GM19468 (cell line): ENCODE data around the gene OR2A25.
"Not testable (repeated sequence)": the region's sequence is repeated elsewhere in the genome, so short reads cannot be mapped to it uniquely, and the experiment has no call there.

Experiments used
- ATAC-seq: cut with Tn5 transposase; IDR thresholded peaks from one replicate; pipeline ENCODE4 v1.9.1; 2021; ENCODE audit warnings: mild to moderate bottlenecking, moderate library complexity, moderate number of reproducible peaks; ENCODE audit not compliant: unreplicated experiment; ENCODE audit errors: extremely low read depth

Gene OR2A25, protein sequence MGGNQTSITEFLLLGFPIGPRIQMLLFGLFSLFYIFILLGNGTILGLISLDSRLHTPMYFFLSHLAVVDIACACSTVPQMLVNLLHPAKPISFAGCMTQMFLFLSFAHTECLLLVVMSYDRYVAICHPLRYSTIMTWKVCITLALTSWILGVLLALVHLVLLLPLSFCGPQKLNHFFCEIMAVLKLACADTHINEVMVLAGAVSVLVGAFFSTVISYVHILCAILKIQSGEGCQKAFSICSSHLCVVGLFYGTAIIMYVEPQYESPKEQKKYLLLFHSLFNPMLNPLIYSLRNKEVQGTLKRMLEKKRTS

DNA sequence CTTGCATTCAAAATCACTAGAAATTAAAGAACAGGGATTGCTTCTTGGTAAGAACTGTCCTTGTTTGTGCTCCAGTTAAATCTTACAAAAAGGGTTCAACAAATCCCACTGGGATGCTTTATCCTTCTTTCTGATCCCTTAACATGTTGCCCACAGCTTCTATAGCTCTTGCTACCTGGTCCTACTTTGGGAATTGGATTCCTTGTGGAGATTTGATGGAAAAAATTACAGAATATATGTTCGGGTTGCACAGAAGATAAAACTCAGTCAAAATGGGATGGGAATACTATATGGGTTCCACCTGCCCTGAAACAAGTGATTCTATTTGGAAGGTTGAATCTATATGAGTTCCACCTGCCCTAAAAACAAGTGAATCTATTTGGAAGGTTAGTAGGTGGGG lies at the start of gene OR2A25:
Gene OR2A25, plus strand, starts transcription at position 301 of the 400 bp plus-strand sequence. CDS start 4,409 bp downstream, outside the sequence.
- no peak for ATAC-seq

DNA sequence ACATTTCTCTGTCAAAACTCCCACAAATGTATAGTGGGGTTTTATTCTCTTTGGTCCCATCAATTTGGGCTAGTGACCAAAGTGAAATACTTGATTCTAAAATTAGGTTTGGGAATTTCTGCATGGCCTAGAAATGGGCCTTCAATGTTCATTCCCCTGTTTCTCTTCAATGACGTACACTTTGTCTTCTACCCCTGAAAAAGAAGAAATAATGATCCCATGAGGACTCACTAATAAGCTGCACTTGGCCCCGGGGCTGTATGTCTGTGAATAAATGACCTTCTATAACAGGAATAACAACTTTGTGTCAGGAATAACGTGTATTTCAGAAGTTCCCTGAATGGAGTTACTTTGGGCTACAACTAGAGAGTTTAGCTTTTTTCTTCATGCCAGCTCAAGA lies 49.3 kb upstream of the OR2A25 start:
- no peak for ATAC-seq

DNA sequence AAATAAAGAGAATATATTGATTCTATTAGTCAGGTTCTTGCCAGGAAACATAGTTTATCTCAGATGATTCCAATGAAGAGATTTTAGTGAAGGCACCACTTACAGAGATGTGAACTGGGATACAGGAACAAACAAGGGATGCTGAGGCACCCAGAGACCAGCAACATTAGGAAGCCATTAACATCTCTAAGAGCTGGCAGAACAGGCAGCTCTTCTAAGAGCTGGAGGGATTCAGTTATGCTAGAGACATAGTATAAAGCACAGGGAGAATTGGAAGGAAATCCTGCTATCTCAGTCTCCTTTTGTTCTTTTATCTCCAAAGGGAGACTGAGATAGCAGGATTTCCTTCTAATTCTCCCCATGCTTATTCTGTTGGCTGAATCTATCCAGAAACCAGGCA lies 47.4 kb upstream of the OR2A25 start:
- no peak for ATAC-seq

DNA sequence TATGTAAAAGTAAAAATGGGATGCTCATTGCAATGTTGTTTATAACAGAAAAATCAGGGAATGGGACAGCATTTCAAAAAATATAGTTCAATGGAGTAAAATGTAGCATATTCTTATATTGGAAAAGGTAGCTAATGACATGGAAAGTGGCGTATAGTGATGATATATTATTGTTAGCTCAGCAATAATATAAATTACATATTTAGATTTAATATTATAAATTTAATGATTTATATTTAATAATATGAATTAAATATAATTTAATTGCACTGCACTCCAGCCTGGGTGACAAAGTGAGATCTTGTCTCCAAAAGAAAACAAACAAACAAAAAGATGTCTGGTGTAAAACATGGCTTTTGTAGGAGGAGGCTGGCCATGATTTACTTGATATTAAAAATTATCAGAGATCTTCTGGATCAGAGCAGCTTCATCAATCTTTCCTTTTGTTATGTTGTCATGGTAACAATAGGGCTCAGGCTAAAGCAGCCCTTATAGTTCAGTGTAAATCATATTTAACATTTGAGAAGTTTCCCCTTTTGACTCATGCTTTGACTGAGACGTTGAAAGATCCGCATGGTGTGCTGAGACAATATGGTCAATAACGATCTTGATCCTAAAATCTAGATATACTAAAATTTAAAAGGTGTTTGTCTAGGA lies 46.3 kb upstream of the OR2A25 start:
- no peak for ATAC-seq

DNA sequence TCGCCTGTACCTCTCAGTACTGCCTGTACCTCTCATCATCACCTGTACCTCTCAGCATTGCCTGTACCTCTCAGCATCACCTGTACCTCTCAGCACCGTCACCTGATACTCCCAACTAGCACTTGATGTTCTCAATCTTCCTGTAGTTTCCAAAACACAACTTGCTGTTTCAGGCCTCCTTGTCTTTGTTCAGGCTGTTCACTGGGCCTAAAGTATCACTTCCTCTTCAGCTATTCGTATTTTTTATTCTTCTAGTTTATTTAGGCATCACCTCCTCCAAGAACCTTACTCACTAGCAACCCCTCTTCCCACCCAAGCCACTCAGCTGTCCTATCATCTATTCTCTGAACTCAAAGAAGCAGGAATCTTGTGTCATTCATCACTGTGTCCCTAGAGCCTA lies 45.4 kb upstream of the OR2A25 start:
- no peak for ATAC-seq

DNA sequence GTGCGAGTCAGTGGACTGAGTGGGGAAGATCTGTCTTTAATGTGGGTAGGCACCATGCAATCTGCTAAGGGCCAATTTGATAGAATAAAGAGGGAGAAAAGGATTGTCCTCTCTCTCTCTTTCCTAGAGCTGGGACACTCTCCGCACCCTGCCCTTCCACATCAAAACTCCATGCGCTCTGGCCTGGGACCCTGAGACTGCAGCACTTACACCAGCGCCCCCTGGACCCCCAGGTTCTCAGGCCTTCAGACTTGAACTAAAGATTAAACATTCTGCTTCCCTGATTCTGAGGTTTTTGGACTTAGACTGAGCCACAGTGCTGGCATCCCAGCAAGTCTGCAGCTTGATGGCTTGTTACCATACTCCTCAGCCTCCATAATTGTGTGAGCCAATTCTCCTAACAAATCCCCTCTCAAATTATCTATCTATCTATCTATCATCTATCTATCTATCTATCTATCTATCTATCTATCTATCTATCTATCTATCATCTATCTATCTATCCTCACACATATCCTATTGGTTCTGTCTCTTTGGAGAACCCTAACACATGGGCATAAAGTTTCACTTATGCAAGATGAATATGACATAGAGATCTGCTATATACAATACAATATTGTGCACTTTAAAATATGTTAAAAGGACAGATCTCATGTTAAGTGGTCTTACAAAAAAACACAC lies 43.3 kb upstream of the OR2A25 start:
- ATAC-seq, result no peak

DNA sequence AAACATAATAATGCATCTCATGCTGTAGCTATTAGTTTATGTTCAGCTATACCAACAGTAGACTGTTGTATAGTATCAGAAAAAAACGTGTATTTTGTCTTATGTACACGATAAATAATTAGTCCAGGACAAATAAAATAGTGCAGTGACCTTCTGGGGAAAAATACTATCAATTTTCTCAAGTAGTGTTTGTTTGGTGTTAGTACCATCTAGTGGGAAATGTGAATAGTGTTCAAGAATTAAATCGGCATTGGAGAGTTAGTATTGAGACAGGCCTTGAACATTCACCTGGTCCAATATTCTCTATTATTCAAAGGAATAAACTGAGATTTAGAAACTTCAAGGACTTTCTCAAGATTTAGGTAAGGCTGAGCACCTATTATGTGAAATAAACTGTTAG lies 42.5 kb upstream of the OR2A25 start:
- no peak for ATAC-seq

DNA sequence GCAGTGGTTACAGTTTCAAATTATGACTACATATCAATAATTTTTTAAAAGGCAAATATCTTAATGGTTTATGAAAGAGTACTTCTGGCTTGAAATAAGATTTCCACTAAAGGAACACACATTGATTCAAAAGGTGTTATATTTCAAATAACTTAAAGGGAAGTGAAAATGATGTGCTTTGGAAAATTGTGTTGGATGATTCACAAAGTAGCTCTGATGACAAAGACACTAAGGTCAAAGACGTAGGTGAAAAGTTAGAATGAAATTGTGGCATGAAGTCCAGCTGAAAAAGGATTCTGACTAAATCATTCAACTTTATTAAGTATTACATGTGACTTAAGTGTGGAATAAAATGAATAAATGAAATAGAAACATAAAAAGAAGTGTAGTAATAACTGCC lies 41.6 kb upstream of the OR2A25 start:
- ATAC-seq, result no peak

DNA sequence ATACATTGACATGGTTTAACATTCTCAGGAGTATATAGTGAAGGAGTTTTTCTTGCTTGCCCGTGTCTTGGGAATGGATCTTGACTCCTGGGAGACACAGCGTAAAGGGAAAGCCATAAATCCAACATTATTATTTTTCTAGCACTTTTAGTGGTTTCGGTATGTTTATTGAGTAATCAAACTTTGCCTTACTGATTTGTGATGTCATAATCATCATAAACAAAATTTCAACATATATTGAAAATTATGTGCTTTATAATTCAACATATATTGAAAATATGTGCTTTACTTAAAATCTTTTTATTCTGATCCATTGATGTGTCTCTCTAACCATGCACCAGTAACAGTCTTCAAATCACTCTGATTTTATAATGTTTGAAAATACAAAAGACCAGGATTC lies 41.1 kb upstream of the OR2A25 start:
- ATAC-seq, result no peak

DNA sequence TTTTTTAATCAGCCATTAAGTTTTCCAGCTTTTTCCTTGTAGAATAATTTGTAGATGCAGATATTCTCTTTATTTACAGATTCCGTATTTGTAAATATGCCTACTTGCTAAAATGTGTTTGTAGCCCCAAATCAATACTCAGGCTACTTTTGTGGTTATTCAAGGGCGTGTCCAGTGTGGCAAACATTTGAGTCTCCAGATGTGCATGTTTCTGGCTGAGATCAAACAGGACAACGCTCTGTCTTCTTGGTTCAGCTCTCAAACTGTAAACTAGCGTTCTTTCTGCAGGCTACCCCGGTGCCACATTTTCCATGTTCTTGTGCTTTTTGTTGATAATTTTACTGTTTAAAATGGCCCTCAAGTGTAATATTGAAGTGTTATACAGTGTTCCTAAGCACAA lies 37.1 kb upstream of the OR2A25 start:
- no peak for ATAC-seq

DNA sequence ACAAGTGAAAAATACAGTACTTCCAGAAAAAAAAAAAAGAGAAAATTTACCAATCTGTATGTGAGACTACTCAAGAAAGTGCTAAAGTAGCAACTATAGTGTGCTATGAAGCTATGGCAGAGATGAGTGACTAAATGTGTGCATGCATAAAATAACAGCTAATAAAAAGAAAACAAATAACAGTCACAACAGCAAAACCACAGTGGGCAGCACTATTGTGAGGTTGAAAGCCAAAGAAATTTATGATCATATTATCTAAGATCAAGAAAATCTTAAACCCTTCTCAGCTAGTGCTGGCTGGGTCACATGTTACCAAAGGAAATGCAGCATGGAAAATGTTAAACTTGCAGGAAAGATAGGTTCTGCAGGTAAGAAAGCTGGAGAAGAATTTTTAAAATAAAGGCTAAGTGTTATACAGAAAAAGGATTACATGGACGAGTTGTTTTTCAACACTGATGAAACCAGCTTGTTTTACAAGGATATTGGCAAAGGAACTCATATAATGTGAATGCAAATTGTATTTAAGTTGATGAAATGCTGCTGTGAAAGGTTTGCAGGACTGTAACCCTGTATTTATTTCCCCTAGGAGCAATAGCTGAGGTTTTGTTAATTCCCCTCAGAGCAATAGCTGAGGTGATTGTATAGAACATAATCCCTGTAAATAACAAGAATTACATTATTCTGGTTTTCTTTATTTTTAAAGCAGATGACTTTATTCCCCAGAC lies 36.5 kb upstream of the OR2A25 start:
- no peak for ATAC-seq

DNA sequence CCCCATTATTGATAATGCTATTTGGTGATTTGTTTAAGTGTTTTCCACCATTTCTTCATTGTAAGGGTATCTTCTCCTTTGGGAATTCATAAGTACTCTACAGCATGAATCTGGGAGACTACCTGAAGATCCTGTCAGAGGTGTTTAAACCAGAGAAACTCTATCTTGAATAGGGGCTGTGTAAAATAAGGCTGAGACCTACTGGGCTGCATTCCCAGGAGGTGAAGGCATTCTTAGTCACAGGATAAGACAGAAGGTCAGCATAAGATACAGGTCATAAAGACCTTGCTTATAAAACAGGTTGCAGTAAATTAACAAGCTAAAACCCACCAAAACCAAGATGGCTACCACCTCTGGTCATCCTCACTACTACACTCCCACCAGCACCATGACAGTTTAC lies 34.2 kb upstream of the OR2A25 start:
- ATAC-seq, result no peak

DNA sequence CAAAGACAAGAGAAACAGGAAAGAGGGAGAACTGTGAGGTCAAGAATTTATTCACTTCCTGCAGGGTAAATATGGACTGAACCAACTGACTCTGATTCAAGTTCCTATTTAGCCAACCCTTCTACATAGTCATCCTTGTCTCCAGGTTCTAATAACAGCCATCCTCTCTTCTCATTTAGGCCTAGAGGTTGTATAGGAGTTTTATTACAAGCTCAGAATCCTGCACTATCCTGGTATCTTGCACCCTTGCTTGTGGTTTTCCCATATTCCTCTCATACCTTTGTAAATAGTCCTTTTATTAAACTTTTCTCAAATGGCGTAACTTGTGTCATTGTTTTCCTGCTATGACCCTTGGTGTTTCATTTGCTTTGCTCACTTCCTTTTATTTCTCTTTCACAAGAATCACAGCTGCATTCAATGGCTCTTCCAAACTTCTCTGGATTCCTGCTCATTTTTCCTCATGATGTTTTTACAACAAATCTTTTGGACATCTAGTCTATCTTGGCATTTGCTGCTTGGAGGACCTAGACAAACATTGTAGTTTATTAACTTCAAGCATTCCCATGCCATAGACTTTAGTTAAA lies 33.2 kb upstream of the OR2A25 start:
- ATAC-seq, result no peak

DNA sequence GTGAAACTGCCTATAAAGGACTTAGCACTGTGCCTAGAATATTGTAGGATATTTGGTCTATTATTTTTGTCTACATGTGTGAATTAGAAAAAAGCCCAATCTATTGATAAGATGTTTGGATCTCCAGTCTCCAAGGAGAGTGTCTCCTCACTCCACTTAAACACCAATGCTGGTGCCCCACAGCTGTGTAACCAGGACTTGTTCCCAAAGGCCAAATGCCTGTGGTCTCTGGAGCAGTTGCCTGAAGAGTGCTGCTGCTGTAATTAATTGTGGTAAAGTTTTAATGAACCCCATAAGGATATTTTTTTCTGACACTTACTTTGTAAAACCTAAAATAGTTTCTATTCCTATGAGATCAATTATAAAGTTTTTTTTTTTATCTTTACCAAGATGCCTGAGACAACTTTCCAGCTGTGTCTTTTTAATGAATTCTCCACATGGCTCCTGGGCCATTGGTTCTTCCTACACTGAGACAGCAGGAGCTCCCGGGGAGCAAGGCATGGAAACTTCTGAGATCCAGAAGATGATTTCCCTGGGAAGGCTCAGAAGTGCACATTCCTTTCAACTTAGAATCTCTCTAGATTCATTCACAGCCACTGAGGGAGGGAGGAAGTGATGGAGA lies 32.1 kb upstream of the OR2A25 start:
- ATAC-seq, result no peak

DNA sequence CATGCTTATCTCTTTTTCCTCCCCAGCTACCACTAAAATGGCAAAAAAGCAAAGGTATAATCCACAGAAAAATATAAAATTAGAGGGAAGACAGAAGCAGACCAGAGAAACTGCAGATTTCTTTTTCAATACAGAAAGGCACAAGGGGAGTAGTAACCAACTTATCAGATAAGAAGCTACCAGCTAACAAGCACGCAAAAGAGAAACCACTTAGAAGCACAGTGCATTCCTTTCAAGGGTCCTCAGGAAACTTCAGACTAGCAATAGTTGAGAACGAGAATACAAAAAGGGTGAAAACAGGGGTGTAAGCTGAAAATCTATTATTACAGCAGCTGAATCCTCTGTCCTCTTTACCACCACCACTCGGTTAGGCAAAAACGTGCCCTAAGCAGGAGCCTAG lies 30.7 kb upstream of the OR2A25 start:
- ATAC-seq, result no peak

DNA sequence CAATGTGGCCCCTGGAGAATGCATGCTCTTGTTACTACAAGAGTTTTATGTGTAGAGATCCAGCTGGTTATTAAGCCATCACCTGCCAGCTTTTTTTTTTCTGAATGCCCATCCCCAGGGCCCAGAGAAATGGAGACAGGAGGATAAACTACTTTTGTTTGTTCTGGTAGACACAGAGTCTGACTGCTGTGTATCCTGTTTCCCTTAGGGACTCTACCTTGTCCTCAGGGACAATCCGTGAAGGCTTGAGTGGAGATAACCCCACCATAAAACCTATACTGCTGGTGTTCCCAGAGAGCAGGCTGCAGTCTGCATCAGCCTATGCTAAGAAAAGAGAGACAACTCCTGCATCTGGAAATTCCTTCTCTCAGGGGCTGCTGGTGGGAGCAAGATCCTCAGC lies 21.0 kb upstream of the OR2A25 start, which contains the start of gene OR2A5:
Gene OR2A5, plus strand, starts transcription at position 301 of the 400 bp plus-strand sequence. CDS start 1,454 bp downstream, outside the sequence.
- no peak for ATAC-seq

DNA sequence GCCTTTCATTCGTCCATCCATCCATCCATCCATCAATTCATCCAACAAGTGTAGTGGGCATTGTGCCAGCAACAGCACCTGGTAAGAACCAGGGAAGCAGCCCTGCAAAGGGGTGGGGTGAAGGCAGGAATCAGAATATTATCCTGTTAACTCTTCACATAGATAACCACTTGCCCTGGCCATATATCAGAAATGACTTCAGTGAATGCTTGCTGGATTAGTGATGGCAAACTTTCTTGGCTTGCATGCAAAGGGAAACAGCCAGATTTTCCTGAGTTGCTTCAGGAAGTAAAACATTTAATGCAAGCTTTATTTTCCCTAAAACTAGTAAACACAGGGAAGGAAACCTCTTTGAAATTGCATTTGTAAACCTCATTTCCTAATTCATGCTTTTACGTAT lies 20.1 kb upstream of the OR2A25 start:
- no peak for ATAC-seq

DNA sequence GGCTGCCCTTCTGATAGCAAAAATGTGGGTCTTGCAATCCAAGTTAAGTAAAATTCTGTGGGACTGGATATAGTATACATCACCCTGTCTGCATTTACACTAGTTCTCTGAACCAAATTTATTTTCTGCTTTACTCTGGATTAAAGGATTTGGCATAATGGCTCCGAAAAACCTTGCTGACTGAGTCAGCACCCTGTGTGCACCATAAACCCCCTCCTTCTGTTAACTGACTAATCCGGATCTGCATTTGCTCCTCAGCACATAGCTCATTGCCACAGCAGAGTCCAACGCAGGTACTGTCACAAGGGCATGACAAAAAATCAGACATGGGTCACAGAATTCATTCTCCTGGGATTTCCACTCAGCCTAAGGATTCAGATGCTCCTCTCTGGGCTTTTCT lies 19.5 kb upstream of the OR2A25 start:
- ATAC-seq, result no peak

DNA sequence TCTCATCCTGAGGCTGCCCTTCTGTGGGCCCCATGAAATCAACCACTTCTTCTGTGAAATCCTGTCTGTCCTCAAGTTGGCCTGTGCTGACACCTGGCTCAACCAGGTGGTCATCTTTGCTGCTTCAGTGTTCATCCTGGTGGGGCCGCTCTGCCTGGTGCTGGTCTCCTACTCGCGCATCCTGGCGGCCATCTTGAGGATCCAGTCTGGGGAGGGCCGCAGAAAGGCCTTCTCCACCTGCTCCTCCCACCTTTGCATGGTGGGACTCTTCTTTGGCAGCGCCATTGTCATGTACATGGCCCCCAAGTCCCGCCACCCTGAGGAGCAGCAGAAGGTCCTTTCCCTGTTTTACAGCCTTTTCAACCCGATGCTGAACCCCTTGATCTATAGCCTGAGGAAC lies 18.7 kb upstream of the OR2A25 start:
- not testable (repeated sequence) for ATAC-seq

DNA sequence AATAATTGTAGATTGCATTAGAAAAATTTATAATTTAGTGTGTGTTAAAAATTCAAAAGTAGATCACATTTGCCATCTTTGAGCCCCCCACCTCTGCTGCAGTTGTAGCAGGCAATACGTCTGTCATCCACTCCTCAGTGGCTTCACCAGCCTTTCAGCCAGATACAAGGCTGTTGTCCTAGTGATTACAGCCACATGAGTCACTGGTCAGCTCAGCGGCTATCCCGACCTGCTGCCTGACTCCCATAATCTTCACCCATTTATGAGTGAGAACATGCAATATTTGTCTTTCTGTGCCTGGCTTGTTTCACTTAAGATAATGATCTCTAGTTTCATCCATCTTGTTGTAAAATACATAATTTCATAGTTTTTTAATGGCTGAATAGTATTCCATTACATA lies 11.7 kb upstream of the OR2A25 start:
- no peak for ATAC-seq
